PC-9 (cell line): ENCODE measurements around the gene COL8A2.

ENCODE experiments used
- CTCF ChIP-seq: fragments of 200-600 bp; sonication (generic); conservative IDR thresholded peaks from 2 replicates; pipeline ENCODE4 v1.6.1; 2017; ENCODE audit warnings: mixed run types, antibody characterized with exemption, mild to moderate bottlenecking, moderate library complexity
- EZH2 ChIP-seq: fragments of 200-600 bp; sonication (generic); IDR thresholded peaks from 2 replicates; pipeline ENCODE4 v1.8.0; 2017; ENCODE audit warnings: antibody characterized with exemption, low read depth

GRCh38 chr1:36068866-36069265 is 56.2 kb downstream of the COL8A2 start:
- TF ChIP-seq EZH2 (no peak), CTCF (no peak)
